Mammary epithelial cell (primary cell): Measurements from ENCODE around the gene SSPN.

Experiments used
- CTCF ChIP-seq, 2 donors: IDR thresholded peaks in 1 of 2; conservative IDR thresholded peaks in 1 of 2; 2 replicates each; pipeline ENCODE4 v1.5.1; 2011 to 2012; ENCODE audit warnings: inconsistent platforms in 2 of 2, low read length in 2 of 2, mild to moderate bottlenecking in 2 of 2, control low read depth in 1 of 2, low read depth in 1 of 2; ENCODE audit not compliant: insufficient read depth in 1 of 2; ENCODE audit errors: extremely low read depth in 1 of 2
- EZH2 ChIP-seq: IDR thresholded peaks from 2 replicates; pipeline ENCODE4 v1.6.1; 2012; ENCODE audit warnings: low read length, inconsistent platforms, borderline replicate concordance

- TF ChIP-seq CTCF (conservative IDR thresholded peaks at IDR 0.05 in 1 of 2, IDR thresholded peaks at IDR 0.05 in 1 of 2; ENCODE audit: extremely low read depth in 1 of 2, insufficient read depth in 1 of 2, low read depth in 1 of 2, low read length in 2 of 2) (no peak), EZH2 (no peak)
Measured at GRCh38 chr12:26271889-26272492, 76.6 kb downstream of the SSPN start.
